Heart left ventricle (tissue), 16 donors: ENCODE data around the gene RFT1. TPM values are rescaled to one million over a fixed set of nuclear protein-coding genes. Genes with fewer than 3 reads are reported as not detected.

Source experiments
- ATAC-seq, 4 donors: fragments of 200-7000 bp; cut with Tn5 transposase; one replicate each; pipeline ENCODE4 v1.9.1; 2020 to 2022; ENCODE audit warnings: moderate library complexity in 4 of 4, mild to moderate bottlenecking in 3 of 4, moderate number of reproducible peaks in 1 of 4
- DNase-seq, 5 donors: peaks; one replicate each; pipeline ENCODE4 v3.0.0-alpha.2; 2020
- H3K27ac ChIP-seq, 12 donors: fragments of 200-600 bp; sonication (generic) in 4 of 12; one replicate each; pipeline versions ENCODE4 v1.5.0 to v1.8.0; 2016 to 2022; ENCODE audit warnings: mild to moderate bottlenecking in 2 of 12
- H3K27me3 ChIP-seq, 9 donors: fragments of 200-600 bp; sonication (generic) in 2 of 9; one replicate each; pipeline versions ENCODE4 v1.5.1 to v1.8.0; 2016 to 2022; ENCODE audit warnings: mild to moderate bottlenecking in 3 of 9
- H3K36me3 ChIP-seq, 9 donors: fragments of 200-600 bp; sonication (generic) in 2 of 9; one replicate each; pipeline versions ENCODE4 v1.5.0 to v1.8.0; 2018 to 2022; ENCODE audit warnings: mild to moderate bottlenecking in 2 of 9
- H3K4me1 ChIP-seq, 12 donors: fragments of 200-600 bp; sonication (generic) in 4 of 12; one replicate each; pipeline versions ENCODE4 v1.5.0 to v1.8.0; 2016 to 2022; ENCODE audit warnings: mild to moderate bottlenecking in 3 of 12
- H3K4me3 ChIP-seq, 12 donors: fragments of 200-600 bp; sonication (generic) in 4 of 12; one replicate each; pipeline versions ENCODE4 v1.5.0 to v1.8.0; 2017 to 2022; ENCODE audit warnings: mild to moderate bottlenecking in 9 of 12, moderate library complexity in 4 of 12
- H3K9me3 ChIP-seq, 12 donors: fragments of 200-600 bp; sonication (generic) in 4 of 12; one replicate each; pipeline versions ENCODE4 v1.5.0 to v1.8.0; 2016 to 2022; ENCODE audit warnings: mild to moderate bottlenecking in 1 of 12
- CTCF ChIP-seq, 12 donors: fragments of 200-600 bp; sonication (generic) in 4 of 12; IDR thresholded peaks; one replicate each; pipeline versions ENCODE4 v1.5.0 to v1.8.0; 2018 to 2022; ENCODE audit warnings: antibody characterized with exemption in 12 of 12, mild to moderate bottlenecking in 5 of 12
- POLR2A ChIP-seq, 2 donors: fragments of 450-650 bp; IDR thresholded peaks; one replicate each; pipeline ENCODE4 v1.6.1; 2017; ENCODE audit warnings: antibody characterized with exemption in 2 of 2, mild to moderate bottlenecking in 2 of 2, moderate library complexity in 2 of 2
- WGBS, 4 donors: extraction: QIAGEN DNeasy Blood & Tissue Kit in 2 of 4; methylation state at CpG; one replicate each; pipeline versions ENCODE4 v1.1.5 to v1.1.7; 2013 to 2018; 5-methylcytosine and 5-hydroxymethylcytosine counted together
- intact Hi-C, 10 donors: fragments of 100-400 bp; cut with DNase I; formaldehyde crosslinking; loops; one replicate each; pipeline versions ENCODE4 v1.11.1 to v1.14.2; 2022
- polyA plus RNA-seq, 2 donors: library from polyadenylated mRNA; stranded (reverse); fragments of 200-250 nt; gene quantifications; one replicate each; pipeline ENCODE4 v1.2.3, GENCODE V29; 2013
- total RNA-seq, 9 donors: library from RNA; depleted of rRNA in 2 of 9; stranded (reverse); fragments of >200 nt in 2 of 9; fragmentation: NEBNext Ultra II Directional in 3 of 9; extraction: Animal tissue kit (Norgen Biotek cat#: 25700) in 3 of 9; gene quantifications; one replicate each; pipeline versions ENCODE4 v1.1.0 to v1.2.4, GENCODE V29; 2016 to 2023
- donor health status: ischemic (EF 13 %, LVEDD 7.1; RV severe dilation, severe dysfunction).
- donor health status: healthy with polysubstance abuse.
- donor health status: DM: no; HTN: yes; CAD: no.
- donor health status: DM: no; HTN: no; CAD: no.
- donor health status: ischemic (EF 25% LVEDD 6.9; RV normal size, moderate dysfunction).
- donor health status: ischemic (EF 25% LVEDD 5.7; RV mildly dilated, moderate dysfunction).
- donor health status: healthy.
- donor health status: DM: yes; HTN: yes; CAD: no.
- donor health status: ischemic (EF 35%, LVEDD 5.7; RV mildly dilated, moderate dysfunction).
- donor health status: nonischemic (EF 11% LVEDD 7.7; RV severe dilation, severe dysfunction).
- donor health status: DM: yes; HTN: yes; CAD: no.
- donor health status: PGD.
- donor health status: ischemic (EF 29% LVEDD 5.4; RV normal size, mild dysfunction).
- donor health status: nonischemic (EF 23%, LVEDD 6.1; RV moderate dilation, normal function).

The RFT1 gene
- total and polyA plus RNA-seq, 11 donors: 5.0 to 16.2 (median 8.8) TPM

GRCh38 chr3:53103397-53104296, 26.6 kb downstream of the RFT1 start:
- H3K27me3 ChIP-seq: no peaks in the 10 kb centered on the region
- 78 to 83% (median 81%) methylated on average over 16 of the region's 16 CpGs for WGBS, 4 donors
- intact Hi-C loops: no loop called here
- no peaks in the 10 kb centered on the region for H3K9me3 ChIP-seq
- DNase-seq (no peak), ATAC-seq (peak in 2 of 4 donors; percentile 40 to 57)
- peaks cover 0 to 99% (median 78%) of the 10 kb centered on the region in 9 donors for H3K36me3 ChIP-seq
- peak overlapping the region in 1 of 12 donors; percentile 56 for H3K27ac ChIP-seq
- peaks cover 0 to 22% (median 0%) of the 10 kb centered on the region in 12 donors for H3K4me1 ChIP-seq
- no peak overlapping the region for H3K4me3 ChIP-seq
- TF ChIP-seq POLR2A (IDR thresholded peaks at IDR 0.05) (no peak), CTCF (IDR thresholded peaks at IDR 0.05) (no peak)

- H3K36me3 ChIP-seq: peaks cover 0 to 99% (median 80%) of the 10 kb centered on the region in 9 donors
- intact Hi-C loops: no loop called here
- H3K4me1 ChIP-seq: peaks cover 0 to 22% (median 0%) of the 10 kb centered on the region in 12 donors
- H3K9me3 ChIP-seq: no peaks in the 10 kb centered on the region
- H3K4me3 ChIP-seq: no peak overlapping the region
- no peaks in the 10 kb centered on the region for H3K27me3 ChIP-seq
- ATAC-seq (peak in 2 of 4 donors; percentile 21 to 56), DNase-seq (no peak)
- WGBS, 4 donors: 81 to 84% (median 82%) methylated on average over 6 of the region's 6 CpGs
- TF ChIP-seq POLR2A (IDR thresholded peaks at IDR 0.05) (no peak), CTCF (IDR thresholded peaks at IDR 0.05) (no peak)
- H3K27ac ChIP-seq: peak overlapping the region in 1 of 12 donors; percentile 56
Observed at GRCh38 chr3:53102601-53103147, 27.6 kb downstream of the RFT1 start.

- Histone ChIP-seq H3K27ac (peak overlapping the region in 1 of 12 donors; percentile 56), H3K36me3 (peaks cover 0 to 99% (median 82%) of the 10 kb centered on the region in 9 donors), H3K27me3 (no peaks in the 10 kb centered on the region), H3K9me3 (no peaks in the 10 kb centered on the region), H3K4me3 (no peak overlapping the region), H3K4me1 (peaks cover 0 to 22% (median 0%) of the 10 kb centered on the region in 12 donors)
- 86 to 90% (median 89%) methylated on average over 12 of the region's 12 CpGs for WGBS, 4 donors
- no peak for ATAC-seq
- no peak for DNase-seq
- intact Hi-C loops: no loop called here
- no peak for TF ChIP-seq POLR2A (IDR thresholded peaks at IDR 0.05)
- no peak for TF ChIP-seq CTCF (IDR thresholded peaks at IDR 0.05)
Observed at GRCh38 chr3:53101956-53102355, 28.3 kb downstream of the RFT1 start.

GRCh38 chr3:53100818-53101466, 29.3 kb downstream of the RFT1 start:
- TF ChIP-seq POLR2A (IDR thresholded peaks at IDR 0.05) (no peak), CTCF (IDR thresholded peaks at IDR 0.05) (no peak)
- Histone ChIP-seq H3K9me3 (no peaks in the 10 kb centered on the region), H3K36me3 (peaks cover 0 to 97% (median 77%) of the 10 kb centered on the region in 9 donors), H3K4me3 (no peak overlapping the region), H3K27ac (no peak overlapping the region), H3K4me1 (peaks cover 0 to 22% (median 0%) of the 10 kb centered on the region in 12 donors), H3K27me3 (no peaks in the 10 kb centered on the region)
- no peak for DNase-seq
- intact Hi-C loops: no loop called here
- ATAC-seq: no peak
- 56 to 73% (median 70%) methylated on average over 12 of the region's 12 CpGs for WGBS, 4 donors
